Measurements from ENCODE around the gene IL20RB.
"Not testable (repeated sequence)": the region's sequence is repeated elsewhere in the genome, so short reads cannot be mapped to it uniquely, and the experiment has no call there.

IL20RB gene

GRCh38 chr3:136946978-136947377 lies 10.8 kb upstream of the IL20RB start:
- no peak for DNase-seq (ENCODE audit: low spot score)

GRCh38 chr3:136947477-136947876 lies 10.3 kb upstream of the IL20RB start:
- DNase-seq (ENCODE audit: low spot score), result no peak

GRCh38 chr3:136949146-136949545 lies 8.6 kb upstream of the IL20RB start:
- DNase-seq (ENCODE audit: low spot score), result no peak

GRCh38 chr3:136949708-136950107 lies 8.1 kb upstream of the IL20RB start:
- DNase-seq (ENCODE audit: low spot score), result no peak

- no peak for DNase-seq (ENCODE audit: low spot score)
Measured at GRCh38 chr3:136950623-136951022, 7.2 kb upstream of the IL20RB start.

GRCh38 chr3:136952292-136952691 lies 5.5 kb upstream of the IL20RB start:
- no peak for DNase-seq (ENCODE audit: low spot score)

- DNase-seq (ENCODE audit: low spot score), result no peak
Measured at GRCh38 chr3:136954251-136954650, 3.5 kb upstream of the IL20RB start.

GRCh38 chr3:136954980-136955780 lies 2.6 kb upstream of the IL20RB start:
- peak; percentile 34 for DNase-seq (ENCODE audit: low spot score)

GRCh38 chr3:136955813-136956212 lies 2.0 kb upstream of the IL20RB start:
- peak; percentile 83 for DNase-seq (ENCODE audit: low spot score)

- DNase-seq (ENCODE audit: low spot score), result no peak
Measured at GRCh38 chr3:136956971-136957370, 812 bp upstream of the IL20RB start.

GRCh38 chr3:136958939-136959338 lies 1.2 kb downstream of the IL20RB start:
- DNase-seq (ENCODE audit: low spot score), result no peak

GRCh38 chr3:136959599-136959998 lies 1.8 kb downstream of the IL20RB start:
- DNase-seq (ENCODE audit: low spot score), result no peak

- peak; percentile 86 for DNase-seq (ENCODE audit: low spot score)
Measured at GRCh38 chr3:136960838-136961836, 3.4 kb downstream of the IL20RB start.

GRCh38 chr3:136962927-136963326 lies 5.1 kb downstream of the IL20RB start:
- DNase-seq (ENCODE audit: low spot score), result no peak

- DNase-seq (ENCODE audit: low spot score), result not testable (repeated sequence)
Measured at GRCh38 chr3:136969539-136969938, 11.8 kb downstream of the IL20RB start.

- no peak for DNase-seq (ENCODE audit: low spot score)
Measured at GRCh38 chr3:136973352-136973751, 15.6 kb downstream of the IL20RB start.

- no peak for DNase-seq (ENCODE audit: low spot score)
Measured at GRCh38 chr3:136974670-136975069, 16.9 kb downstream of the IL20RB start.

GRCh38 chr3:136979204-136979603 lies 21.4 kb downstream of the IL20RB start:
- DNase-seq (ENCODE audit: low spot score), result no peak

- peak; percentile 83 for DNase-seq (ENCODE audit: low spot score)
Measured at GRCh38 chr3:136979684-136980083, 21.9 kb downstream of the IL20RB start.

GRCh38 chr3:136982033-136982432 lies 24.2 kb downstream of the IL20RB start:
- no peak for DNase-seq (ENCODE audit: low spot score)

- no peak for DNase-seq (ENCODE audit: low spot score)
Measured at GRCh38 chr3:136982520-136983138, 24.8 kb downstream of the IL20RB start.

- DNase-seq (ENCODE audit: low spot score), result no peak
Measured at GRCh38 chr3:136984837-136985236, 27.1 kb downstream of the IL20RB start.
